HFF-Myc (cell line): Measurements from ENCODE around the gene MARS1.

ENCODE experiments used
- DNase-seq: peaks from one replicate; pipeline ENCODE4 v3.0.0-alpha.2; 2011; ENCODE audit warnings: low read depth; ENCODE audit errors: extremely low read depth
- H3K4me3 ChIP-seq: replicated peaks from 2 replicates; pipeline ENCODE4 v1.5.1; 2011; ENCODE audit warnings: low read depth, mild to moderate bottlenecking, control low read depth, low read length
- TF ChIP-seq, protein P1 (sequence below): IDR thresholded peaks from 2 replicates; pipeline ENCODE4 v1.5.1; 2012; ENCODE audit warnings: mild to moderate bottlenecking, low read depth, low read length, control low read depth; ENCODE audit errors: missing control alignments

Gene MARS1

DNA sequence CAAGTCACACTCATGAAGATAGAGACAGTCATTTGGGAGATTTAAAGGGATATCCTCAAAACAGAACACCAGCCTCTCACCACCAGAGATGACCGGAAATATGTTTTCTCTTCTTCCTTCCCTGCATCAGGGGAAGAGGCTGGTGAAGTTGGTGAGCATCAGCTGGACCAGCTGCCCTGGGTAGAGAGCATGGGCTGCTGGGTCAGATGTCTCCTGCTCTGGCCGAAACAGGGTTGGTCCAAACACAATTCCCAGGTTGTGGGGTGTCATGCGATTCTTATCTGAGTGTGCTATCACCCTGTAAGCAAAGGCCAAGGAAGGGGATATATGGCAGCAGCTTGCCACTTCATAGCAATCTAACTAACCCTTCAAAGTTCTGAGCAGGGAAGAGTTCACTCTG is 15.5 kb upstream of the MARS1 start:
- no peak for DNase-seq
- TF ChIP-seq, protein P1, sequence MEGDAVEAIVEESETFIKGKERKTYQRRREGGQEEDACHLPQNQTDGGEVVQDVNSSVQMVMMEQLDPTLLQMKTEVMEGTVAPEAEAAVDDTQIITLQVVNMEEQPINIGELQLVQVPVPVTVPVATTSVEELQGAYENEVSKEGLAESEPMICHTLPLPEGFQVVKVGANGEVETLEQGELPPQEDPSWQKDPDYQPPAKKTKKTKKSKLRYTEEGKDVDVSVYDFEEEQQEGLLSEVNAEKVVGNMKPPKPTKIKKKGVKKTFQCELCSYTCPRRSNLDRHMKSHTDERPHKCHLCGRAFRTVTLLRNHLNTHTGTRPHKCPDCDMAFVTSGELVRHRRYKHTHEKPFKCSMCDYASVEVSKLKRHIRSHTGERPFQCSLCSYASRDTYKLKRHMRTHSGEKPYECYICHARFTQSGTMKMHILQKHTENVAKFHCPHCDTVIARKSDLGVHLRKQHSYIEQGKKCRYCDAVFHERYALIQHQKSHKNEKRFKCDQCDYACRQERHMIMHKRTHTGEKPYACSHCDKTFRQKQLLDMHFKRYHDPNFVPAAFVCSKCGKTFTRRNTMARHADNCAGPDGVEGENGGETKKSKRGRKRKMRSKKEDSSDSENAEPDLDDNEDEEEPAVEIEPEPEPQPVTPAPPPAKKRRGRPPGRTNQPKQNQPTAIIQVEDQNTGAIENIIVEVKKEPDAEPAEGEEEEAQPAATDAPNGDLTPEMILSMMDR: no peak
- H3K4me3 ChIP-seq: no peak overlapping the region

DNA sequence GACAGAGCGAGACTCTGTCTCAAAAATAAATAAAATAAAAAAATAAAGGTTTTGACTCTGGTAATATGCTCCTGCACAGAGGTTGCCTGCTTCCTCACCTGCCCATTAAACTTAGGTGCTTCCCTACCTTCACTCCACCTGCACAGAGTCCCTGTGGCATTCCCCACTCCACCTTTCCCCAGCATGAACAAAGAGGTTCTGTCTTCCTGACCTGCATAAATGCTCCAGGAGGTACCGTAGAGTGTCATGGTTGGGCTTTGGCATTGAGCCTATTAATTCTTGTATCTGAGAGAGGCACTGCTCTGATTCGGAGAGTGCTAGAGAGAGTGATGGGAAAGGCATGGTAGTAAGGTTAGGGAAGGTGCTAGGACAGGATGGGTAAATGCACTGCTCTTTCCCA is 14.5 kb upstream of the MARS1 start:
- no peak for DNase-seq
- H3K4me3 ChIP-seq: no peak overlapping the region
- TF ChIP-seq, protein P1: no peak

DNA sequence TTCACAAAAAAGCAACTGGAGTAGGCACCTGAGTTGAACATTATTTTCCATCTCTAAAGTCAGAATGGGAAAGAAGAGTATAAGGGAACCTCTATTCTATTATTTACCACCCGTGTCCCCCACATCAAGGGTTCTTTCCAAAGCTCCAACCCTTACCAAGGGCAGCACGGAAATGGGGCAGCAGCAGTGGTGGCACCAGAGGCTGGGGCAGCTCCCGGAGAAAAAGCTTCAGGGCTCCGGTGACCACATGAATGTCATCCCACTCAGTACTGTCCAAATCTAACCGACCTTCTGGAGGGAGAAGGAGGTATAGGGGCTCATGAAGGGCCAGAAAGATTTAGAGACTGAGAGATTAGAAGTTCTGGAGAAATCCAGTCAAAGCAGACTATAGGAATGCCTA is 14.0 kb upstream of the MARS1 start:
- H3K4me3 ChIP-seq: no peak overlapping the region
- no peak for DNase-seq
- TF ChIP-seq, protein P1: no peak

DNA sequence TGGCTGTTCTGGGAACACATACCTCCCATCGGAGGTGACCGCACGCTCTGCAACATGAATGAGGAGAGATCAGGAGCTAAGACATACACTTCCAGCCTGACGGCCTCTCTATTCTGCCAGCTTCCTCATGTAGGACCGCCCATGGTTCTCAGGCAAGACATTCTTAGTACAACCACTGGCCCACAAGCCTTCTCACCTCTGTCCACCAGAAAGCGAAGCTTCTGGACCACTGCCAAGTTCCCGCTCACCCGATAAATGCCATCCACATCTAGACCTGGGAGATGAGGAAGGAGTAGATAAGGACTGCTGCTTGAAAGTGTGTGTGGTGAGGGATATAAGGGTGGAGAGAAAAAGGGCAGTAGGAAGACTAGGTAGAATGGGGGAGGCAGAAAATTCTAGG is 13.4 kb upstream of the MARS1 start:
- TF ChIP-seq, protein P1: no peak
- H3K4me3 ChIP-seq: no peak overlapping the region
- no peak for DNase-seq

DNA sequence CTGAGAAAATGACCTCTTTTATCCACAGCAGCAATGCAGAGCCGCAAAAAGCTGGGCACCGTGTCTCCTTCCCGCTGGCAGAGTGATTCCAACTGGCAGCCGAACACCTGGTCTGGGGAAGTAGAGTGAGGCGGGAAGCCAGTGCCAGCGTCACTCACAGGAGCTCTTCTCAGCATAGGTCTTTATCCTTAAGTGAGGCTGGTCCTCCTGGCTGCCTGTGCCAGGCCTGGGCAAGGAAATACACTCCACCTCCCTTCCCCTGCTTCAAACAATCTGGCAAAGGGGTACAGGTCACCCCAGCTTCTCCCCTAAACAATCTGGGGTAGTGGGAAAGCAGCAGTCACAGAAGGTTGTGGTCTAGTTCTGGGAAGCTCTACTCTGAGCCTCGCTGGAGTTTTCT is 13.0 kb upstream of the MARS1 start:
- no peak for DNase-seq
- TF ChIP-seq, protein P1: no peak
- H3K4me3 ChIP-seq: no peak overlapping the region; the same call in 1 of the 2 replicates

DNA sequence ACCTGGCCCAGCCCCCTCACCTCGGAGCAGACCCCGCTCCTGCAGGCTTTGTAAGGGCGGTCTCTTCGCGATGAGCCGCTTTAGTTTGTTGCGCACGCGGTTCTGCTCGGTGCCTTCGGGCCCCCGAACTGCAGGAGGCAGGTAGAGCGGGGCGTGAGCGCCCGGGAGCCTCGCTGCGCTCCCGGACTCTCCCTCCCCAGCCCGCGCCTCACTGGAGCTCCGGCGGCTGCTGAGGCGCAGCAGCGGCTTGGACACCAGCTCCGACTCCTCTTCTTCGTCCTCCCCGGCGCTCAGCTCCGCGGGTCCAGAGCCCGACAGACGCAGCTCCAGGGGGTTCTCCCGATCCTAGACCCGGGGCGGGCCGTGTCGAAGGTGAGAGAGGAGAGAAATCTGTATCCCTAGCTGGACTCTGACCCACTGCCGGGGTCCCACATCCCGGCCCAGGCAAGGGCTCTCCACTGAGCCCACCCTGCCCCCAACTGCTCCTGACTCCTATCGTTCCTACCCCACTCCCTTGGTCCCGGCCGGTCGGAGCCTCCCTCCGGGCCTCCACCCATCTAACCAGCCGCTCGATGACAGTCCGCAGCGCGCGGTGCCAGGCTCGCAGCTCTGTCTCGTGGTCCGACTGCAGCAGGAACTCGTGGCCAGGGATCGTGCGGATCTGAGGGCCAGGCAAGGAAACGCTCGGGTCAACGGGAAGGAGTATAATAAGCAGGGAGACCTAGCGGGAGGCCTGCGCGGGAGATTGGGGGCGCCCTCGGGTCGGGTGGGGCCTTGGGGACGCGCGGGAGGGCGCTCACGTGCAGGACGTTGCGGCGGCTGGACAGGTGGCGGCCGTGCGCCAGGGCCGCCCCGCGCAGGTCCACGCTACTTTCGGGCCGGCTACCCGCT is 12.4 kb upstream of the MARS1 start:
- H3K4me3 ChIP-seq: peak overlapping the region; percentile 34
- no peak for DNase-seq
- TF ChIP-seq, protein P1: no peak
